Posterior cingulate gyrus (tissue), 11 donors: ENCODE data around the gene GIMAP1.
A peak's percentile ranks its signal among the peaks of the same experiment; 100 is the strongest.
"Not testable (repeated sequence)": the region's sequence is repeated elsewhere in the genome, so short reads cannot be mapped to it uniquely, and the experiment has no call there.

ENCODE experiments used
- DNase-seq, 10 donors: peaks; one replicate each; pipeline versions ENCODE4 v3.0.0 to v3.0.0-alpha.2; 2020 to 2021; ENCODE audit warnings: mixed read lengths in 3 of 10
- intact Hi-C: fragments of 100-400 bp; cut with DNase I; formaldehyde crosslinking; loops from one replicate; pipeline ENCODE4 v1.15.1; 2023

GIMAP1 gene

DNA sequence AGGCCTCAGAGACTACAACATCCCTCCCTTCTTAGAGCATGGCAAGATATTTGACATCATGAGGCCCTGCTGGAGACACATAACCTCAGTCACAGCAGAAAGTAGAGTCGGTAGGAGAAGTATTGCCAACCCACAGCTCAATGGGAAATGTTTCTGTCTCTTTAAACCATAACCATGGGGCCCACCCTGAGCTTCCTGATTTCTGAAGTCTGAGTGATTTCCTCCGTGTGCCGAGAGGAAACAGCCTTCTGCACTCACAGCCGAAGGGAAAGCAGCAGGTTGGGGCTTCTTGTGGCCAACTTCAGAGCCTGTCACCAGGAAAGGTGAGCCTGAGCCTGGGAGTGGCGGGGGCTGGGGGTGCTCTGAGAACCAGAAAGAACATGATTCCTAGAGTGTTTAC is at the start of gene GIMAP1:
GIMAP1 (plus strand) TSS at position 246 of the 400 bp plus-strand sequence. CDS start 2,435 bp downstream, outside the sequence.
- peak in 1 of 10 donors; percentile 60 for DNase-seq
- intact Hi-C loops = no loop called here

DNA sequence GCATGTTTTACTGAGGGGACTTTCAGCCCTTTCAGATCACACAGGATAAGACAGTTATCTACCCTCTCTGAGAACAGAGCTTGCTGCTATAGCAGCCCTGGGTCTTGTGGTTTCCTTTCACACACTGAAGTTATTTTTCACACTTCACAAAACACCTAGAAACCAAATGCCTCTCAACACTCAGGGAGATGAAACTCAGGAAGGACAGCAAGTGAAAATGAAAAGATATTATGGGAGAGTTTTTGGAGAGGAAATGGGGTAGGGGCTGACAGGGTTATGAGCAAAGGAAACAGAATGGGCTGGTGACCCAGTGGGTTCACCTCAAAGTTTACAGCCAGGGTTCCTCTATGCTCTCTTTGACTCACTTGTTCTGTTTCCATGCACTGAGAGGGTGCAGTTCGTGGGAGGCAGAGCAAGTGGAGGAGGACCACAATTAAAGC is 47.9 kb upstream of the GIMAP1 start:
- DNase-seq = no peak
- intact Hi-C loops = no loop called here

DNA sequence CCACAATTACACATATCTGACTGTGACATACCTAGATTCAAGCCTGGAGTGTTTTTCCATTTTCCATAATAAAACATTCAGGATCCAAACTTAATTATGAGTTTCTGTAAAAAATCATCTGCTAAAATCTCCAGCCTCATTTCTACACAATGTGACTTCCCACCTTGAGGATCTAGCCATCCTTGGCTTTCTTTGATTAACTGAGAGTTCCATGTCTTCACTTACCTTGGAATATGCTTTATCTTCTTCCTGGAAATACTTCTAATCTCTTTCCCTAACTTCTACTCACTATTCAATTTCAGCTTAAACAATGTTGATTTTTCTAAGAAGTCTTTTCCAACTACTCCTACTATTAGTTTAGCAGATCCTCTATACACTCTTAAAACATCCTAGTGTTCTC is 47.4 kb upstream of the GIMAP1 start:
- no peak for DNase-seq
- intact Hi-C loops = no loop called here

GRCh38 chr7:150671798-150672585 is 44.4 kb upstream of the GIMAP1 start:
- DNase-seq, intact Hi-C loops: not testable (repeated sequence)

GRCh38 chr7:150675714-150676113 is 40.7 kb upstream of the GIMAP1 start:
- intact Hi-C loops = no loop called here
- no peak for DNase-seq

DNA sequence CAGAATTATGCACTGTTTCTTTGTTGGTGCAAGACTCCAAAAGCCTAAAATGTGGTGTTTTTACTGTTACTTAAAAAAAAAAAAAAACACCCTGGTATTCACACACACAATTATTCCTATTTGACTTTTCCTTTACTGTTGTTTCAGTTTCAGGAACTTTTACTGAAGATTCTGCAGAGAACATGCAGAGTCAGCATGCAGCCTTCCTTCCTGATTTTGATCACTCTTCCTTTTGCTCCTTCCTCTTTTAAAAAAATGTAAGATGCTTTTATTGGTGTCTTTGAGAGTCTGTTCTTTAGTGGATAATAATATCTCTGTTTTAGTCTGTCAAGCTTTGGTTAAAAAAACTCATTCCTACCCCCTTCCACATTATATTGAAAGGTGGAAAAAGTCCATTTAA is 40.1 kb upstream of the GIMAP1 start:
- DNase-seq, intact Hi-C loops: not testable (repeated sequence)

DNA sequence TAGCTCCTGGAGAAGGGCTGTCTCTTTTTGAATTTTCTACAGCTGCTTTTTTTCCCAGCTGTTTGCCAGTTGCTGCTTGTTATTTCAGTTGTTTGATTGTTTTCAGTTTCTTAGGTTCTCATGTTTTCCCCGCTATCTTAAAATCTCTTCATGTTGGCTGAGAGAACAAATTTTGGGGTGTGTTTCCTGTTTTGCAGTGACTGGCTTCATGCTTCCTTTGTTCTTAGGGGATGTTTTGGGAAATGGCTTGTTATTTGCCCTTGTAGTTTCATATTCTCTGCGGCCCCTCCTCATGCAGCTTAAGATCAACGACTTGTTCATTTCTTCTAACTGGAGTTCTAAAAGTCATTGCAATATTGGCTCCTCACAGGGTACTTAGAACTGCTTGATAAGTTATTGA is 39.6 kb upstream of the GIMAP1 start:
- DNase-seq, intact Hi-C loops: not testable (repeated sequence)

- intact Hi-C loops = not testable (repeated sequence)
Observed at GRCh38 chr7:150678601-150679000, 37.8 kb upstream of the GIMAP1 start.

DNA sequence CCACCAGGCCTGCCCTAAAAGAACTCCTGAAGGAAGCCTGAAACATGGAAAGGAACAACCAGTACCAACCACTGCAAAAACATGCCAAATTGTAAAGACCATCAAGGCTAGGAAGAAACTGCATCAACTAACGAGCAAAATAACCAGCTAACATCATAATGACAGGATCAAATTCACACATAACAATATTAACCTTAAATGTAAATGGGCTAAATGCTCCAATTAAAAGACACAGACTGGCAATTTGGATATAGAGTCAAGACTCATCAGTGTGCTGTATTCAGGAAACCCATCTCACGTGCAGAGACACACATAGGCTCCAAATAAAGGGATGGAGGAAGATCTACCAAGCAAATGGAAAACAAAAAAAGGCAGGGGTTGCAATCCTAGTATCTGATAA is 36.0 kb upstream of the GIMAP1 start:
- intact Hi-C loops, DNase-seq: not testable (repeated sequence)

More at GRCh38 chr7:150678601-150679000, 37.8 kb upstream of the GIMAP1 start:
- DNase-seq = not testable (repeated sequence)

GRCh38 chr7:150685219-150686029 is 31.0 kb upstream of the GIMAP1 start, which contains the start of gene GIMAP2:
Gene GIMAP2 (plus strand): TSS chr7:150685706. CDS start chr7:150687060, 1,354 bp downstream.
- DNase-seq = no peak
- intact Hi-C loops = no loop called here

DNA sequence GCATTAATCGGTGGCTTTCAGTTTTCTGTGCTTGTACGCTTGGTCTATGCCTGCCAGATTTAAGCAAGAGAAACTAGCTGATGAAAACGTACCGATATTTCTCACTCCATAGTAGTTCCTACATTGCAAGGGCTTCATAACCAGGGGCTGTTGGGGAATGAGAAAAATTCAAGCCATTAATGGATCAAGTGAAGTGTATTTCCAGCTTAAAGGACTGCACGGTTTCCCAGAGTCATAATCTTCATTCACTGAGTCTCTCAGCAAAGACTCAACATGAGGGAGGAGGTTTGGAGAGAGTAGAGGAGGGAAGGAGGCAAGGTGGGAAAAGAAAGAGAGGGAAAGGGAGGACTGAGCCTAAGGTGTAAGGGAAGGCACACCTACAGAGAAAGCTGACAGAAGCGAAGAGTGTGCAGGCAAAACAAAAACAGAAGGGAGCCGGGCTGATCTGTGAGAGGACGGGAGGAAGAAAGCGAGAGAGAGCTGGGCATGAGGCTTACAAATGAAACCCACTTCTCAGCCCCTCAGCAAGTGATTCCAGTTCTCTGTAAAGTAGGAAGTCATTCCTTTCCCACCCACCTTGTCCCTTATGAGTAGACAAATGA is 30.3 kb upstream of the GIMAP1 start:
- no peak for DNase-seq

GRCh38 chr7:150688630-150689029 is 27.8 kb upstream of the GIMAP1 start:
- intact Hi-C loops = no loop called here
- no peak for DNase-seq

More for the DNA sequence above, 30.3 kb upstream of the GIMAP1 start:
- intact Hi-C loops = no loop called here

DNA sequence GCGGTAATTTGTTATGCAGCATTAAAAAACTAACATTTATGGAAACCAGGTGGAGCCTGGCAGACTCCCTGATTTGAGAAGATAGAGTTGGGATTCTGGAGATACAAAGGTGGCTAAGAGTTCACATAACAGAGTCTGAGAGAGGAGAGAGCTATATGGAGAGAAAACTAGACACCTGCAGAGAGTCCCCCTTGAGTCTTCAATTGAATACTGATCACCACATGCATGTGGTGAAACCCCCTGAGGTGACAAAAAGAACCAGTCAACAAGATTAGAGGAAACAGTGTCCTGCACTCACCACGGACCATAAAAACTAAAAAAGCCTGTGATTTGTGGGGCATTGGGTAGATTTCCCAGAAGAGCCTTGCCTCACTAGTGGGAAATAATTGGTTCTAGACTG is 20.8 kb upstream of the GIMAP1 start:
- intact Hi-C loops = no loop called here
- DNase-seq = no peak

GRCh38 chr7:150703209-150703608 is 13.2 kb upstream of the GIMAP1 start:
- no peak for DNase-seq
- intact Hi-C loops = no loop called here

DNA sequence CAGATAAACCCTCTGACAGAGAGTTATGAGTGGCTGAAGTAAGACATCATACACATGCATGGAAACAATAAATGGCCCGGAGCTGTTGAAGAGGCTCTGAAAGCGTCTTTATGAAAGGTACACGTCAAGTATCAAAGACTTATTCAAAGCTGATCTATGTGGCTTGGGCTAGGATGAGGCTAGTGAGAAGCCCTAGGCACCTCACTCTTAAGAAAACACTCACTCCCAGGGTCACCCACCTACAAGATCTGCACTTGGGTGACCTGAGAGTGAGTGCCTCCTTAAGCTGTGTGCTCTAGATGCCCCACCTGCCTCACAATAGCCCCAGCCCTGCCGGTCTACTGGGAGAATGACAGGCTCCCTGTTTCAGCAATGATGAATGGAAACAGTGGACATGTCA is 1.1 kb upstream of the GIMAP1 start:
- intact Hi-C loops = no loop called here
- no peak for DNase-seq

- DNase-seq = no peak
- intact Hi-C loops = no loop called here
Observed at GRCh38 chr7:150715738-150716137, 675 bp upstream of the GIMAP1 start.

DNA sequence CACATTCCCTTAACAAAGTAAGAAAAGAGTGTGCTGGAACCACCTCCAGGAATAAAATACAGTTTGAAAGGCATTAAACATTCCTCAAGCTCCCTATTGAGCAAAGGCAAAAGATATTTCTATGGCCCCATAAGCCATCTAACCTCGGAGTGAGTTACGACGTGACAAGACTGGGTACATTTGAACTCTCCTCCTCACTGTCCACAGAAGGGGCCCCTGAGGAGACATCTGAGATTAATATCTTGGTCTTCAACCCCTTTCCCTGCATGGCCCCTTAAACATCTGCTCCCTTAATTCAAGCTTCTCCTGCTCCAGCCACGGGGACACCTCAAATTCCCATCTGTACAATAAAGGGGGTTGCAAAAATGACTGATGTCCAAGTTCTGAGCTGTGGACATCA is 526 bp downstream of the GIMAP1 start:
- intact Hi-C loops = no loop called here
- no peak for DNase-seq

- DNase-seq = no peak
- intact Hi-C loops = no loop called here
Observed at GRCh38 chr7:150717814-150718420, 1.5 kb downstream of the GIMAP1 start.

DNA sequence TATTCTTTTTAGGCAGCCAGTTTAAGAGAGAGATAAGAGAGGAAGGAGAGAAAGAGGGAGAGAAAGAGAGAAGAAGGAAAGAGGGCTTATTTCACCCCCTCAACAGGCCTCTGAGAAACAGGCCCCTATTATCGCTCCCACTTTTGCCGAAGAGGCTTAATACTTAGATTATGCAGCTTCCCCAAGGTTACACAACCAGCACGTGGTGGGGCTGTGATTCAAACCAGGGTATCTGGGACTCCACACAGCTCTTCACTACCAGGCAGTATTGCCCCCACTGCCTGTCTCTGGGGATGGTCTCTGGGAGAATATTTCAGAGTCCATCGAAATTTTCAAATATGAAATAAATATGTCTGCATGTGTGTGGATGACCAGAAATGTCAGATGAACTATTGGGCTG is 3.0 kb downstream of the GIMAP1 start:
- DNase-seq = no peak
- intact Hi-C loops = no loop called here
